PFSK-1 (cell line): ENCODE measurements around the gene SSR2.

ENCODE experiments used
- FOXP2 ChIP-seq: optimal IDR thresholded peaks from 2 replicates; pipeline ENCODE3; 2011; ENCODE audit warnings: borderline replicate concordance, control low read depth, inconsistent platforms; ENCODE audit not compliant: insufficient read depth; ENCODE audit errors: extremely low read length, extremely low read depth
- POLR2AphosphoS5 ChIP-seq: IDR thresholded peaks from 2 replicates; pipeline ENCODE4 v1.6.1; 2012; ENCODE audit warnings: low read depth, mild to moderate bottlenecking, control low read depth, low read length, moderate library complexity
- REST ChIP-seq, 2 experiments: IDR thresholded peaks; 2 replicates each; pipeline versions ENCODE4 v1.6.1 to v1.8.0; 2011 to 2012; ENCODE audit warnings: low read depth in 2 of 2, low read length in 2 of 2, control low read depth in 1 of 2, inconsistent platforms in 1 of 2, mild to moderate bottlenecking in 1 of 2, moderate library complexity in 1 of 2; ENCODE audit not compliant: insufficient read depth in 1 of 2
- SIN3A ChIP-seq: IDR thresholded peaks from 2 replicates; pipeline ENCODE4 v1.6.1; 2012; ENCODE audit warnings: mild to moderate bottlenecking, low read length, moderate library complexity, borderline replicate concordance; ENCODE audit not compliant: insufficient read depth
- TAF1 ChIP-seq: IDR thresholded peaks from 2 replicates; pipeline ENCODE4 v1.6.1; 2012; ENCODE audit warnings: low read length, control low read depth, borderline replicate concordance; ENCODE audit not compliant: insufficient read depth

- TF ChIP-seq POLR2AphosphoS5 = no peak
- no peak for TF ChIP-seq REST (IDR thresholded peaks at IDR 0.05; ENCODE audit: insufficient read depth in 1 of 2, low read depth in 2 of 2, low read length in 2 of 2)
- no peak for TF ChIP-seq TAF1
- no peak for TF ChIP-seq FOXP2
- no peak for TF ChIP-seq SIN3A
Measured at GRCh38 chr1:155960081-155960745, 60.5 kb downstream of the SSR2 start.
